VCaP (cell line): ENCODE measurements around the gene HIVEP3.

Source experiments
- H3K27ac ChIP-seq: fragments of 450-650 bp; 2 replicates; pipeline ENCODE4 v1.5.1; 2017
- CTCF ChIP-seq: fragments of 450-650 bp; conservative IDR thresholded peaks from 2 replicates; pipeline ENCODE4 v1.5.1; 2017; ENCODE audit warnings: mild to moderate bottlenecking, moderate library complexity

HIVEP3 gene

DNA sequence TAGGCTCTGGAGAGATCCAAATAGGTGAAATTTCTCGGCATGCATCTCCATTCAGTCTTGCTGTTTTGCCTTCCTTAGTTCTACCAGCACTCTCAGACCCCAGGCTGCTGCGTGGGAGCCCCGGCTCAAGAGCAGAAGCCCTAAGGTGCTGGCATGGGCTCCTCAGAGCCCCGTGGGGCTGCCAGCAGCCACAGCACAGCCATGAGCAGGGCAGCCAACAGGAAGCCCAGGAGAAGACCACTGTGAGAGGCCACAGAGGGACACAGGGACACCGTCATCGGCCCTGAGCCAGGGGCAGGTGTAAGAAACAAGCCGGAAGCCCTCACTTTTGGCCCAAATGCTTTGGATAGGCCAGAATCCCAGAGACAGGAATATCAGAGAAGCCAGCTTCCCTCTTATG is 66.6 kb downstream of the HIVEP3 start:
- no peak for TF ChIP-seq CTCF
- H3K27ac ChIP-seq = no peak overlapping the region

- H3K27ac ChIP-seq = no peak overlapping the region
- no peak for TF ChIP-seq CTCF
These were observed 67.1 kb downstream of the HIVEP3 start for GRCh38 chr1:41851589-41851988.

GRCh38 chr1:41850029-41850428 is 68.7 kb downstream of the HIVEP3 start:
- H3K27ac ChIP-seq = no peak overlapping the region
- no peak for TF ChIP-seq CTCF

GRCh38 chr1:41849211-41849759 is 69.4 kb downstream of the HIVEP3 start:
- H3K27ac ChIP-seq = no peak overlapping the region
- TF ChIP-seq CTCF = no peak

GRCh38 chr1:41848216-41848952 is 70.3 kb downstream of the HIVEP3 start:
- no peak overlapping the region for H3K27ac ChIP-seq
- TF ChIP-seq CTCF = no peak

- TF ChIP-seq CTCF = no peak
- no peak overlapping the region for H3K27ac ChIP-seq
These were observed 71.0 kb downstream of the HIVEP3 start for GRCh38 chr1:41847733-41848132.

GRCh38 chr1:41846625-41847405 is 71.9 kb downstream of the HIVEP3 start:
- no peak overlapping the region for H3K27ac ChIP-seq
- TF ChIP-seq CTCF = no peak
